Endodermal cell (in vitro differentiated cells): ENCODE results near the gene PRRG2. TPM values are rescaled to one million over a fixed set of nuclear protein-coding genes. Genes with fewer than 3 reads are reported as not detected.

Experiments
- DNase-seq: peaks from one replicate; pipeline ENCODE4 v3.0.0-alpha.2; 2017
- H3K27ac ChIP-seq: 2 replicates; pipeline ENCODE4 v1.5.1; 2013; ENCODE audit warnings: mild to moderate bottlenecking, low read depth, low read length, moderate library complexity
- H3K27me3 ChIP-seq: 2 replicates; pipeline ENCODE4 v1.6.1; 2013; ENCODE audit warnings: mild to moderate bottlenecking, low read length, moderate library complexity; ENCODE audit not compliant: insufficient read depth, control insufficient read depth, poor library complexity, severe bottlenecking
- H3K36me3 ChIP-seq: 2 replicates; pipeline ENCODE4 v1.7.0; 2013; ENCODE audit warnings: mild to moderate bottlenecking, low read length, moderate library complexity; ENCODE audit not compliant: control insufficient read depth, insufficient read depth
- H3K4me1 ChIP-seq: one replicate; pipeline ENCODE4 v1.7.0; 2013; ENCODE audit warnings: low read length; ENCODE audit not compliant: control insufficient read depth, insufficient read depth
- H3K4me3 ChIP-seq: 2 replicates; pipeline ENCODE4 v1.5.1; 2013; ENCODE audit warnings: mild to moderate bottlenecking, low read length, moderate library complexity
- H3K9ac ChIP-seq: 2 replicates; pipeline ENCODE4 v1.6.1; 2013; ENCODE audit warnings: mild to moderate bottlenecking, low read length, moderate library complexity; ENCODE audit not compliant: poor library complexity, severe bottlenecking; ENCODE audit errors: extremely low read depth
- H3K9me3 ChIP-seq: 2 replicates; pipeline ENCODE4 v1.6.1; 2013; ENCODE audit warnings: mild to moderate bottlenecking, low read length, moderate library complexity; ENCODE audit not compliant: control insufficient read depth
- H3K27ac Mint-ChIP-seq: 2 replicates; pipeline ENCODE4 v1.8.0; 2020; ENCODE audit warnings: mixed read lengths
- H3K27me3 Mint-ChIP-seq: 2 replicates; pipeline ENCODE4 v1.8.0; 2021; ENCODE audit warnings: mild to moderate bottlenecking, mixed read lengths; ENCODE audit not compliant: insufficient read depth
- H3K36me3 Mint-ChIP-seq: 2 replicates; pipeline ENCODE4 v1.8.0; 2020; ENCODE audit warnings: low read depth, mixed read lengths
- H3K4me1 Mint-ChIP-seq: 2 replicates; pipeline ENCODE4 v1.8.0; 2020; ENCODE audit warnings: mixed read lengths
- H3K4me3 Mint-ChIP-seq: 2 replicates; pipeline ENCODE4 v1.8.0; 2020; ENCODE audit warnings: mild to moderate bottlenecking, moderate library complexity, mixed read lengths
- H3K9me3 Mint-ChIP-seq: 2 replicates; pipeline ENCODE4 v1.8.0; 2020; ENCODE audit warnings: mild to moderate bottlenecking, mixed read lengths
- CTCF ChIP-seq: fragments of 200-600 bp; sonication (generic); conservative IDR thresholded peaks from 2 replicates; pipeline ENCODE4 v1.5.0; 2021; ENCODE audit warnings: antibody characterized with exemption, mild to moderate bottlenecking
- WGBS, 2 experiments: methylation state at CpG; one replicate each; pipeline versions ENCODE4 v1.1.5 to v1.1.7; 2013; ENCODE audit warnings: missing lambda C conversion rate in 2 of 2, mixed read lengths in 1 of 2; ENCODE audit not compliant: insufficient coverage in 1 of 2, insufficient read length in 1 of 2; 5-methylcytosine and 5-hydroxymethylcytosine counted together
- total RNA-seq, 2 donors: library from RNA; stranded (reverse); fragmentation: NEBNext Ultra II Directional in 1 of 2; extraction: Animal tissue kit (Norgen Biotek cat#: 25700) in 1 of 2; gene quantifications; 2 replicates in 1 of 2; 3 replicates in 1 of 2; pipeline ENCODE4 v1.2.1, GENCODE V29; 2021

PRRG2 gene
- total RNA-seq, 2 donors from 2014 or later = 3.7 to 6.9 TPM

GRCh38 chr19:49596954-49597702 lies 16.0 kb downstream of the PRRG2 start:
- Mint-ChIP-seq H3K27me3 (no peaks in the 10 kb centered on the region), H3K36me3 (peaks cover 58% of the 10 kb centered on the region), H3K4me1 (peaks cover 12% of the 10 kb centered on the region), H3K4me3 (no peak overlapping the region), H3K9me3 (no peaks in the 10 kb centered on the region), H3K27ac (no peak overlapping the region)
- no peak for DNase-seq
- H3K4me1 ChIP-seq = no peaks in the 10 kb centered on the region
- H3K4me3 ChIP-seq = no peak overlapping the region
- H3K9ac ChIP-seq = no peak overlapping the region
- no peaks in the 10 kb centered on the region for H3K27me3 ChIP-seq
- H3K27ac ChIP-seq = no peak overlapping the region
- H3K9me3 ChIP-seq = no peaks in the 10 kb centered on the region
- peak; percentile 31 for TF ChIP-seq CTCF
- H3K36me3 ChIP-seq = peaks cover 50% of the 10 kb centered on the region
- 97% methylated on average over 33 to 65 of the region's 65 CpGs for WGBS, 2 experiments

- no peak overlapping the region for H3K4me3 ChIP-seq
- 95 to 97% methylated on average over 19 to 29 of the region's 29 CpGs for WGBS, 2 experiments
- no peaks in the 10 kb centered on the region for H3K4me1 ChIP-seq
- Mint-ChIP-seq H3K4me1 (peaks cover 9% of the 10 kb centered on the region), H3K27ac (no peak overlapping the region), H3K27me3 (no peaks in the 10 kb centered on the region), H3K9me3 (no peaks in the 10 kb centered on the region), H3K4me3 (no peak overlapping the region), H3K36me3 (peaks cover 64% of the 10 kb centered on the region)
- DNase-seq = no peak
- no peak overlapping the region for H3K9ac ChIP-seq
- H3K27ac ChIP-seq = no peak overlapping the region
- no peaks in the 10 kb centered on the region for H3K27me3 ChIP-seq
- TF ChIP-seq CTCF = no peak
- no peaks in the 10 kb centered on the region for H3K9me3 ChIP-seq
- peaks cover 55% of the 10 kb centered on the region for H3K36me3 ChIP-seq
Measured at GRCh38 chr19:49597703-49597974, 16.5 kb downstream of the PRRG2 start.

DNA sequence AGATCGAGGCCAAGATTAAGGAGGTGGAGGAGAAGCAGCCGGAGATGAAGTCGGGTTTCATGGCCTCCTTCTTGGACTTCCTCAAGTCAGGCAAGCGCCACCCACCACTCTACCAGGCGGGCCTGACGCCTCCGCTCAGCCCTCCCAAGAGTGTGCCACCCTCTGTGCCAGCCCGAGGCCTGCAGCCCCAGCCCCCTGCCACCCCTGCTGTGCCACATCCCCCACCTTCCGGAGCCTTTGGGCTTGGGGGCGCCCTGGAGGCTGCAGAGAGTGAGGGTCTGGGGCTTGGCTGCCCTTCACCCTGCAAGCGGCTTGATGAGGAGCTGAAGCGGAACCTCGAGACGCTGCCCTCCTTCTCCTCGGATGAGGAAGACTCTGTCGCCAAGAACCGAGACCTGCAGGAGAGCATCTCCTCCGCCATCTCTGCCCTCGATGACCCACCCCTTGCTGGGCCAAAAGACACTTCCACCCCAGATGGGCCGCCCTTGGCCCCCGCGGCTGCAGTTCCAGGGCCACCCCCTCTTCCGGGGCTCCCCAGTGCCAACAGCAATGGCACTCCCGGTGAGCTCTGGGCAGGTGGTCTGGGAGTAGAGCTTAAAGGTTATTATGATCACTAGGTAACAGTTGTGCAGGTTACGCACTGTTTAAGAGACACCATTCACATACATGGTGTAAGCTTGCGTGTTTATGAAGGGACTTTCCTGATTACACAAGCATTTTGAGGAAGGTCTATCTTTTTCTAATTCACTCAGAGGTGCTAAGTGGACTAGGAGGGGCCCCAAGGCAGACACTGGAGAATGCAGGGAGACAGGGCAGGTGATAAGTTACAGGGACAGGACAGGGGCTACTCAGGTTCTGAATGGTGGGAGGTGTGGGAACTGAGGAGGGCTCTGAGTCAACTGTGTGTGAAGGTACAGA lies 18.5 kb downstream of the PRRG2 start:
- H3K4me1 ChIP-seq = no peaks in the 10 kb centered on the region
- H3K4me3 ChIP-seq = no peak overlapping the region
- no peak overlapping the region for H3K27ac ChIP-seq
- no peaks in the 10 kb centered on the region for H3K9me3 Mint-ChIP-seq
- H3K27me3 Mint-ChIP-seq = no peaks in the 10 kb centered on the region
- no peaks in the 10 kb centered on the region for H3K9me3 ChIP-seq
- H3K36me3 ChIP-seq = peaks cover 58% of the 10 kb centered on the region
- peaks cover 64% of the 10 kb centered on the region for H3K36me3 Mint-ChIP-seq
- no peak overlapping the region for H3K9ac ChIP-seq
- no peak overlapping the region for H3K4me3 Mint-ChIP-seq
- no peaks in the 10 kb centered on the region for H3K27me3 ChIP-seq
- H3K27ac Mint-ChIP-seq = peak overlapping the region; percentile 39
- no peaks in the 10 kb centered on the region for H3K4me1 Mint-ChIP-seq
- DNase-seq = no peak
- no peak for TF ChIP-seq CTCF
- 98% methylated on average over 16 to 26 of the region's 26 CpGs for WGBS, 2 experiments
